ENCODE results near the gene GAMT.

The GAMT gene

GRCh38 chr19:1377965-1378785, 23.2 kb downstream of the GAMT start:
- POLR2A ChIA-PET = no interaction called here
- CTCF ChIA-PET = no interaction called here
- no peak for DNase-seq (ENCODE audit: extremely low spot score)
- no peak for TF ChIP-seq FOXK2 (IDR thresholded peaks at IDR 0.05)
- no peak for TF ChIP-seq L3MBTL2 (conservative IDR thresholded peaks at IDR 0.05)
- TF ChIP-seq BHLHE40 (IDR thresholded peaks at IDR 0.05; ENCODE audit: borderline replicate concordance) = no peak
- TF ChIP-seq FOXM1 (IDR thresholded peaks at IDR 0.05; ENCODE audit: borderline replicate concordance) = no peak
- TF ChIP-seq ELF4 (IDR thresholded peaks at IDR 0.05) = no peak
- no peak for TF ChIP-seq CTBP1 (IDR thresholded peaks at IDR 0.05; ENCODE audit: borderline replicate concordance)
- TF ChIP-seq HDGF (IDR thresholded peaks at IDR 0.05; ENCODE audit: borderline replicate concordance) = no peak
- no peak for TF ChIP-seq FOXA1 (IDR thresholded peaks at IDR 0.05)
- no peak for TF ChIP-seq SP1 (IDR thresholded peaks at IDR 0.05)

GRCh38 chr19:1377176-1377964, 24.0 kb downstream of the GAMT start:
- ChIA-PET POLR2A (no interaction called here), CTCF (no interaction called here)
- no peak for TF ChIP-seq ZNF384 (IDR thresholded peaks at IDR 0.05)
- no peak for TF ChIP-seq TARDBP (IDR thresholded peaks at IDR 0.05)
- TF ChIP-seq L3MBTL2 (conservative IDR thresholded peaks at IDR 0.05) = no peak
- TF ChIP-seq FOXA1 (IDR thresholded peaks at IDR 0.05) = no peak
- TF ChIP-seq SUZ12 (IDR thresholded peaks at IDR 0.05) = no peak
- no peak for DNase-seq (ENCODE audit: extremely low spot score)

- no peak for DNase-seq (ENCODE audit: extremely low spot score)
- CTCF ChIA-PET = no interaction called here
- POLR2A ChIA-PET = no interaction called here
- TF ChIP-seq CTBP1 (IDR thresholded peaks at IDR 0.05; ENCODE audit: borderline replicate concordance) (no peak), BHLHE40 (IDR thresholded peaks at IDR 0.05; ENCODE audit: borderline replicate concordance) (no peak), PKNOX1 (IDR thresholded peaks at IDR 0.05) (no peak), ELF4 (IDR thresholded peaks at IDR 0.05) (no peak), FOXA1 (IDR thresholded peaks at IDR 0.05) (no peak), FOXM1 (IDR thresholded peaks at IDR 0.05; ENCODE audit: borderline replicate concordance) (no peak), NFRKB (IDR thresholded peaks at IDR 0.05) (no peak), FOXK2 (IDR thresholded peaks at IDR 0.05) (no peak), L3MBTL2 (conservative IDR thresholded peaks at IDR 0.05) (no peak), ZNF384 (IDR thresholded peaks at IDR 0.05) (no peak), LEF1 (IDR thresholded peaks at IDR 0.05; ENCODE audit: borderline replicate concordance) (no peak), TARDBP (IDR thresholded peaks at IDR 0.05) (no peak), ARNT (IDR thresholded peaks at IDR 0.05) (no peak), SUZ12 (IDR thresholded peaks at IDR 0.05) (no peak), HDGF (IDR thresholded peaks at IDR 0.05; ENCODE audit: borderline replicate concordance) (no peak), SP1 (IDR thresholded peaks at IDR 0.05) (no peak)
Measured at GRCh38 chr19:1376415-1376805, 24.9 kb downstream of the GAMT start.

- ChIA-PET CTCF (no interaction called here), POLR2A (interaction anchor here (2.1 kb wide), 1 partner anchor 105 kb away, joined by 6 read pairs; the partner anchor contains the start of gene CIRBP)
- no peak for TF ChIP-seq PKNOX1 (IDR thresholded peaks at IDR 0.05)
- TF ChIP-seq FOXA1 (IDR thresholded peaks at IDR 0.05) = no peak
- TF ChIP-seq L3MBTL2 (conservative IDR thresholded peaks at IDR 0.05) = no peak
- no peak for TF ChIP-seq ARNT (IDR thresholded peaks at IDR 0.05)
- no peak for TF ChIP-seq SP1 (IDR thresholded peaks at IDR 0.05)
- TF ChIP-seq FOXK2 (IDR thresholded peaks at IDR 0.05) = no peak
- TF ChIP-seq TARDBP (IDR thresholded peaks at IDR 0.05) = no peak
- TF ChIP-seq LEF1 (IDR thresholded peaks at IDR 0.05; ENCODE audit: borderline replicate concordance) = no peak
- TF ChIP-seq ZNF384 (IDR thresholded peaks at IDR 0.05) = no peak
- no peak for TF ChIP-seq ELF4 (IDR thresholded peaks at IDR 0.05)
- no peak for TF ChIP-seq BHLHE40 (IDR thresholded peaks at IDR 0.05; ENCODE audit: borderline replicate concordance)
- DNase-seq (ENCODE audit: extremely low spot score) = no peak
Measured at GRCh38 chr19:1374250-1374577, 27.1 kb downstream of the GAMT start.

- DNase-seq (ENCODE audit: extremely low spot score) = no peak
- ChIA-PET CTCF (no interaction called here), POLR2A (interaction anchor here (2.1 kb wide), 1 partner anchor 105 kb away, joined by 6 read pairs; the partner anchor contains the start of gene CIRBP)
- TF ChIP-seq FOXM1 (IDR thresholded peaks at IDR 0.05; ENCODE audit: borderline replicate concordance) (no peak), HDGF (IDR thresholded peaks at IDR 0.05; ENCODE audit: borderline replicate concordance) (no peak), BHLHE40 (IDR thresholded peaks at IDR 0.05; ENCODE audit: borderline replicate concordance) (no peak), PKNOX1 (IDR thresholded peaks at IDR 0.05) (no peak), LEF1 (IDR thresholded peaks at IDR 0.05; ENCODE audit: borderline replicate concordance) (no peak), TARDBP (IDR thresholded peaks at IDR 0.05) (no peak), L3MBTL2 (conservative IDR thresholded peaks at IDR 0.05) (no peak), NFRKB (IDR thresholded peaks at IDR 0.05) (no peak), ELF4 (IDR thresholded peaks at IDR 0.05) (no peak), ARNT (IDR thresholded peaks at IDR 0.05) (no peak), ZNF384 (IDR thresholded peaks at IDR 0.05) (no peak)
Measured at GRCh38 chr19:1373534-1374249, 27.6 kb downstream of the GAMT start.
